ENCODE results near the gene CDH12. TPM values are rescaled to one million over a fixed set of nuclear protein-coding genes. Genes with fewer than 3 reads are reported as not detected.

CDH12 gene
- total and polyA plus RNA-seq, 9 donors, result 0.71 to 4.3 (median 1.1) TPM

DNA sequence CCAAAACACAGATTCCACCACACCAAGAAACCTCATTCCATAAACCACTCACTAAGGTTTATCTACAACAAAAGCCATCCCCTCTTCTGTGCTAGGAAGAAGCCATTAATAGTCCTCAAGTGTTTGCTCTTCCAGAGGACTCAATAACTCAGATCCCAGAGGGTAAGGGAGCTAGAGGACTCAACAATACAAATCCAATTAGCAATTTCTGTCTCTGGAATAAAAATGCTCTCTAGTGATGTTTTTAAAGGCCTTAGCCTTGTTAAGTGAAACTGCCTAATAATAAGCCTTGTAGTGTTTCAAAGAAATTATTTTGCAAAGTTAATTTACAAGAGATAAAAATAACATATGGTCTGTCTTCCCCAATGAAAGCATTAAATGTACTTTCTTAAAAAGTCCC, 942.4 kb downstream of the CDH12 start:
- no peak overlapping the region for H3K4me3 ChIP-seq (ENCODE audit: low read length)
- no peaks in the 10 kb centered on the region for H3K9me3 ChIP-seq (replicated peaks; ENCODE audit: control insufficient read depth, low read depth, low read length)
- no peak for DNase-seq
- H3K36me3 ChIP-seq (ENCODE audit: control insufficient read depth, insufficient read depth, low read length), result no peaks in the 10 kb centered on the region
- H3K27ac ChIP-seq (ENCODE audit: low read length), result no peak overlapping the region
- no peaks in the 10 kb centered on the region for H3K4me1 ChIP-seq (ENCODE audit: control insufficient read depth, insufficient read depth, low read length)
- no peaks in the 10 kb centered on the region for H3K27me3 ChIP-seq (ENCODE audit: control insufficient read depth, insufficient read depth, low read length)

DNA sequence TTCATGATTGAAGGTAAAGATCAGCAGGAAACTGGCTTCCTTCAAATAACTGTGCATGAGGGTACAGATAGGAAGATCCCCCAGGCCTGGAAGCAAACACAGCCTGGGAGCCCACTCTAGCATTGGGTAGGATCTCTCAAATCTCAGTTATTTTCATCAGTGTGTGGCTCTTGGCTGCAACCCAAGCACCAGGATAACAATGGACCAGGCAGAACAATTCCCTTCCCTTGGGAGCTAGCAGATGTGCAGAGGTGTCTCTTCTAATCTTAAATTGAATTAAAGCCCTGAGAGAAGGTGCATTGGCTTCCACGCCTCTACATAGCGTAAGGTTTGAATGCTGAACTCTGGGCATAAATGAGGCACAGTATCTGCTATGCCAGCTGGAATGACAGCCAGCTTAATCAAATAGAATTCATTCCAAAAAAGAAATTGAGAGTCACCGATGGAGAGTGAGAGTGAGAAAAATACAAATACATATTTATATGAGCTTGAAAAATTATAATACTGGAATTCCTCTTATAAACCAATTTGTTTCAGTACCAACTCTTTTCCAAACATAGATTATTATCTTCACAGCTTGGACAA, 957.3 kb downstream of the CDH12 start:
- WGBS (ENCODE audit: insufficient coverage), result no CpG with 5 or more reads among the region's 3 CpGs
- H3K36me3 ChIP-seq (ENCODE audit: control insufficient read depth, insufficient read depth, low read length), result no peaks in the 10 kb centered on the region
- no peak for DNase-seq
- H3K4me1 ChIP-seq (ENCODE audit: control insufficient read depth, insufficient read depth, low read length), result no peaks in the 10 kb centered on the region
- H3K27ac ChIP-seq (ENCODE audit: low read length), result no peak overlapping the region
- no peaks in the 10 kb centered on the region for H3K9me3 ChIP-seq (replicated peaks; ENCODE audit: control insufficient read depth, low read depth, low read length)
- H3K4me3 ChIP-seq (ENCODE audit: low read length), result no peak overlapping the region
- no peaks in the 10 kb centered on the region for H3K27me3 ChIP-seq (ENCODE audit: control insufficient read depth, insufficient read depth, low read length)

DNA sequence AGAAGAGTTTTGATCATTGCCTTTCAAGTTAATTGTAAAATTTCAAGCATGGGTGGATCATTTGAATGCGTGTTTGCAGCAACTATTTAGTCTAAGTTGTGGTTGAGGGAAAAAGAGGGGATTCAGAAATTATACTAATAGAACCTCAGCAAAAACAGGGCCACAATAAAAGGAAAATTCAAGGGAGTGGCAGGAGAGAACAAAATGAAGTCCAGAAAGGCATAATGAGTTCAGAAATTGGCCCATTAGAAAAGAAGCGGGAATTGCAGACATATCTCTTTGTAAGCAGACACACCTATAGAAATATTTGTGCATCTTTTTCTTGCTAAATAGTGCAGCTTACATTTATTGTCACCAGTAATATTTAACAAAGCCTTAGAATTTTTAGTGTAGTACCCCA, 960.0 kb downstream of the CDH12 start:
- Histone ChIP-seq H3K4me3 (ENCODE audit: low read length) (no peak overlapping the region), H3K27ac (ENCODE audit: low read length) (no peak overlapping the region), H3K36me3 (ENCODE audit: control insufficient read depth, insufficient read depth, low read length) (no peaks in the 10 kb centered on the region), H3K4me1 (ENCODE audit: control insufficient read depth, insufficient read depth, low read length) (no peaks in the 10 kb centered on the region), H3K9me3 (replicated peaks; ENCODE audit: control insufficient read depth, low read depth, low read length) (no peaks in the 10 kb centered on the region), H3K27me3 (ENCODE audit: control insufficient read depth, insufficient read depth, low read length) (no peaks in the 10 kb centered on the region)
- WGBS (ENCODE audit: insufficient coverage), result no CpG with 5 or more reads among the region's 2 CpGs
- no peak for DNase-seq

DNA sequence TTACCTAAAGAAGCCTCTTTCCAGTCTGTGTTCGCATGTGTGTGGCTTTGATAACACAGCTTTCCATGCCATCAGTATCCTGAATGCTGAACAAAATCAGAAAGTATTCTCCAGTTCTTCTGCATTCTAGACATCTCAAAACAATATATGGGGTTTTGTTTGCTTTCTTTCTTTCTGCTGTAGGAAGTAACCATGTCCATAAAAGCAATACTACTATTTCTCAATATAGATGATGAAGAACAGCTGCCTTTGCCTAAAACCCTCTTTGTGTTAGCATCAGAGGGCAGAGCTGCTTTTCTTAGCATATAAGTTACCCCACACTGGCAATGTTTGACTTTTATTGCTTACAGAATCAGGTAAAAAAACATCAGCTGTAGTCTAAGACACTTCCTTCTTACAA, 963.6 kb downstream of the CDH12 start:
- H3K36me3 ChIP-seq (ENCODE audit: control insufficient read depth, insufficient read depth, low read length), result no peaks in the 10 kb centered on the region
- no peaks in the 10 kb centered on the region for H3K4me1 ChIP-seq (ENCODE audit: control insufficient read depth, insufficient read depth, low read length)
- no CpG with 5 or more reads among the region's 1 CpG for WGBS (ENCODE audit: insufficient coverage)
- H3K9me3 ChIP-seq (replicated peaks; ENCODE audit: control insufficient read depth, low read depth, low read length), result no peaks in the 10 kb centered on the region
- H3K27me3 ChIP-seq (ENCODE audit: control insufficient read depth, insufficient read depth, low read length), result no peaks in the 10 kb centered on the region
- no peak overlapping the region for H3K4me3 ChIP-seq (ENCODE audit: low read length)
- H3K27ac ChIP-seq (ENCODE audit: low read length), result no peak overlapping the region
- no peak for DNase-seq

DNA sequence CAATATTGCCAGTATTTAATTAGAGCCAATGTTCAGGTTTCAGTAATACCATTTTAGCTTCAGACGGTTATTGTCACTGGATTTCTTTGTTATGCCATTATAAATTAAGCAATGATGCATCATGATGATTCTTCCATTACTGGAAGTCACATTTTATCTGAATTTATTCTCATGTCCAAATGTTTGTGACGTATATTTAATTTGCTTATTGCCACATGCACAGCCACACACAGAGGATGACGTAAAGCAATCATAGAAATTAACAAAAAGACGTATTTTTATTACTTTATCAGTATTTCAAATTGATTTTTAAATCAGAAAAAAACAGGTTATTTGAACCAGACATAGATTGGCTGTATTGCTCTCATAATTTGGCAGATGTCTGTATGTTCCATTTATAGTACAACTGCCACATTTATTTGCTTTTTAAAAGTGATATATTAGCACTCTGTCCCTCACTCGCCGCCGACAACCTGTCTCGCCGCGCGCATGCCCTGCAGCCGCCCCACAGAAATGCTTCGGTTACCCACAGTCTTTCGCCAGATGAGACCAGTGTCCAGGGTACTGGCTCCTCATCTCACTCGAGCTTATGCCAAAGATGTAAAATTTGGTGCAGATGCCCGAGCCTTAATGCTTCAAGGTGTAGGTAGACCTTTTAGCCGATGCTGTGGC, 970.9 kb downstream of the CDH12 start:
- Histone ChIP-seq H3K4me3 (ENCODE audit: low read length) (no peak overlapping the region), H3K4me1 (ENCODE audit: control insufficient read depth, insufficient read depth, low read length) (no peaks in the 10 kb centered on the region), H3K27me3 (ENCODE audit: control insufficient read depth, insufficient read depth, low read length) (no peaks in the 10 kb centered on the region), H3K9me3 (replicated peaks; ENCODE audit: control insufficient read depth, low read depth, low read length) (no peaks in the 10 kb centered on the region), H3K27ac (ENCODE audit: low read length) (no peak overlapping the region), H3K36me3 (ENCODE audit: control insufficient read depth, insufficient read depth, low read length) (no peaks in the 10 kb centered on the region)
- WGBS (ENCODE audit: insufficient coverage), result 90% methylated on average over 8 of the region's 17 CpGs
- no peak for DNase-seq

DNA sequence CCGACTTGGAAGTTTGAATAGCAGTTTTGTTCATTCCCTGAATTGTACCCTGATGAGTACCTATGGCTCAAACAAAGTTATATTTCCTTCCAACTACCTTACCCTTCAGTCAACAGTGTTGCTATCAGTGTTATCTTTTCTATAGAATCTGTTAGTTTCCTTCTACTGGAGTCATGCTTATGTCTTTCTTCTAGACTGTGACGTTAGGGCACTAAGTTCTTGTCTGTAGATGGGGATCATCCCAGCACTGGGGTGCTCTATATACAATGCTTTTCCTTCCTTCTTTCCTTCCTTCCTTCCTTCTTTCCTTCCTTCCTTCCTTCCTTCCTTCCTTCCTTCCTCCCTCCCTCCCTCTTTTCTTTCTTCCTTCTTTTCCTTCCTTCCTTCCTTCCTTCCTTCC, 973.0 kb downstream of the CDH12 start:
- H3K27me3 ChIP-seq (ENCODE audit: control insufficient read depth, insufficient read depth, low read length), result no peaks in the 10 kb centered on the region
- H3K36me3 ChIP-seq (ENCODE audit: control insufficient read depth, insufficient read depth, low read length), result no peaks in the 10 kb centered on the region
- no peak overlapping the region for H3K4me3 ChIP-seq (ENCODE audit: low read length)
- no CpG with 5 or more reads among the region's 2 CpGs for WGBS (ENCODE audit: insufficient coverage)
- no peak for DNase-seq
- H3K4me1 ChIP-seq (ENCODE audit: control insufficient read depth, insufficient read depth, low read length), result no peaks in the 10 kb centered on the region
- no peak overlapping the region for H3K27ac ChIP-seq (ENCODE audit: low read length)
- no peaks in the 10 kb centered on the region for H3K9me3 ChIP-seq (replicated peaks; ENCODE audit: control insufficient read depth, low read depth, low read length)

DNA sequence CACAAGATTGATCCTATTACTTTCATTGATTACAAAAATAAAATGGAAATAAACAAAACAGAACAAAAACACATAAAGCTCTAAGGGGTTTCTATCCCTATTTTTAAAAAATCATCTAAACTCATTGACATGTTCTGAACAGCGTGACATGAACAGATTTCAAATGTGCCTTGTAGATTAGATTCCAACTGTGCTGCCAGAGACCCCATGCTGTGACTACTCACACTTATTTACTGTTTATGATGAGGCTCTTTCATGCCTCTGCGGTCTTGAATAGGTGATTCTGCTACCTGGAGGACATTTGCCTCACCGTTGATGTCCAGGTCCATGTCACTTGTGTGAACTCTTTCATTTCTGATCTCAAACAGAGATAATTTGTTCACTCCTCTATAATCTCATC, 990.2 kb downstream of the CDH12 start:
- 41% methylated on average over 2 of the region's 3 CpGs for WGBS (ENCODE audit: insufficient coverage)
- DNase-seq, result no peak
- H3K27me3 ChIP-seq (ENCODE audit: control insufficient read depth, insufficient read depth, low read length), result no peaks in the 10 kb centered on the region
- H3K27ac ChIP-seq (ENCODE audit: low read length), result no peak overlapping the region
- H3K36me3 ChIP-seq (ENCODE audit: control insufficient read depth, insufficient read depth, low read length), result no peaks in the 10 kb centered on the region
- no peak overlapping the region for H3K4me3 ChIP-seq (ENCODE audit: low read length)
- no peaks in the 10 kb centered on the region for H3K9me3 ChIP-seq (replicated peaks; ENCODE audit: control insufficient read depth, low read depth, low read length)
- no peaks in the 10 kb centered on the region for H3K4me1 ChIP-seq (ENCODE audit: control insufficient read depth, insufficient read depth, low read length)

DNA sequence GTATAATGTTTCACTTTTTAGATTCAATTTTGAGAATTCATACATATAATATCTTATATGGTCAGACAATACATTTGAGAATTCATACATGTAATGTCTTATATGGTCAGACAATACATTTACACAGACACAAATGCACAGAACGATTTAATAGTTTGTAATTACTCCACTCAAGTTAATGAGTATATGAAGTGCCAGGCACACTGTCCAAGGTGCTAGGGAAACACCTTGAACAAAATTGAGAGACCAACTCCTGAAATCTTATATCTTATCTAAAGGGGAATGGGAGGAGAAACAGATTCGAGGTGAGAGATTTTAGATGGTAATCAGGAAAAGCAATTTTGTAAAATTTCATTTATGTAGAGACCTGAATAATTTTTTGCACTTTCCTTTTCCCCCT, 994.7 kb downstream of the CDH12 start:
- no CpG with 5 or more reads among the region's 2 CpGs for WGBS (ENCODE audit: insufficient coverage)
- no peaks in the 10 kb centered on the region for H3K27me3 ChIP-seq (ENCODE audit: control insufficient read depth, insufficient read depth, low read length)

DNA sequence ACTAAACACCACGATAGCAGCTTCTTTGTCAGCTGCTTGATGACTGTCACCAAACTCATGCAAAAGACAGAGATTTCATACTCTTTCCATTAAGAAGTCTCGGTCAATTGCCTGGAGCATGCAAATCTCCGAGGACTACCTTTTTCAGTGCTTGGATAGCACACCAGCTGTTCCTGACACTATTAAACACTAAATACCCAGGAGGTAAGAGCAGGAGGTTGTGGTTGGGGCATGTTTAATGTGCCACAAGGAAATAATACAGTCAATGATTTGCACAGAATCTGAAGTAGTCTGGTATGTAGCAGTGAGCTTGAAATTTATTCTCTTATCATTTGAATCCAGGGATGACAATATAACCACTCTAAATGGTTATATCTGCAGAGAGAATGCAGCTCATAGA, 996.2 kb downstream of the CDH12 start:
- Histone ChIP-seq H3K4me1 (ENCODE audit: control insufficient read depth, insufficient read depth, low read length) (no peaks in the 10 kb centered on the region), H3K27ac (ENCODE audit: low read length) (no peak overlapping the region), H3K9me3 (replicated peaks; ENCODE audit: control insufficient read depth, low read depth, low read length) (no peaks in the 10 kb centered on the region), H3K36me3 (ENCODE audit: control insufficient read depth, insufficient read depth, low read length) (no peaks in the 10 kb centered on the region), H3K27me3 (ENCODE audit: control insufficient read depth, insufficient read depth, low read length) (no peaks in the 10 kb centered on the region), H3K4me3 (ENCODE audit: low read length) (no peak overlapping the region)
- no peak for DNase-seq
- 67% methylated on average over 1 of the region's 3 CpGs for WGBS (ENCODE audit: insufficient coverage)

More for the DNA sequence above, 994.7 kb downstream of the CDH12 start:
- Histone ChIP-seq H3K36me3 (ENCODE audit: control insufficient read depth, insufficient read depth, low read length) (no peaks in the 10 kb centered on the region), H3K4me1 (ENCODE audit: control insufficient read depth, insufficient read depth, low read length) (no peaks in the 10 kb centered on the region), H3K9me3 (replicated peaks; ENCODE audit: control insufficient read depth, low read depth, low read length) (no peaks in the 10 kb centered on the region), H3K27ac (ENCODE audit: low read length) (no peak overlapping the region), H3K4me3 (ENCODE audit: low read length) (no peak overlapping the region)
- no peak for DNase-seq

DNA sequence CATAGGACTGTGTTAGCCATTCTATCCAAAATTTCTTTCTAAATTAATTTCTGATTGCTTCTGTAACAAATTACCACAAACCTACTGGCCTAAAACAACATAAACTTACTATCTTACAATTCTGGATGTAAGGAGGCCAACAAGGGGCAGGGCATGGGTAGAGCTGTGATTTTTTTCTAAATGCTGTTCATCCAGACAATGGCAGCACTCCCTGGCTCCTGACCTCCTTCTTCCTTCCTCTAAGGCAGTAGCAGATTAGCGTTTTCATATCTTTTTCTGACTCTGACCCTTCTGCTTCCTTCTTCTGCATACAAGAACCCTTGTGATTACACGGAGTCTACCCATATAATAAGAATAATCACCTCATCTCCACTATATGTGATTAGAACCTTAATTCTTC, 1005.8 kb downstream of the CDH12 start:
- 83% methylated on average over 1 of the region's 2 CpGs for WGBS (ENCODE audit: insufficient coverage)
- Histone ChIP-seq H3K27ac (ENCODE audit: low read length) (no peak overlapping the region), H3K27me3 (ENCODE audit: control insufficient read depth, insufficient read depth, low read length) (no peaks in the 10 kb centered on the region), H3K4me3 (ENCODE audit: low read length) (no peak overlapping the region), H3K4me1 (ENCODE audit: control insufficient read depth, insufficient read depth, low read length) (no peaks in the 10 kb centered on the region), H3K9me3 (replicated peaks; ENCODE audit: control insufficient read depth, low read depth, low read length) (no peaks in the 10 kb centered on the region), H3K36me3 (ENCODE audit: control insufficient read depth, insufficient read depth, low read length) (no peaks in the 10 kb centered on the region)
- DNase-seq, result no peak

DNA sequence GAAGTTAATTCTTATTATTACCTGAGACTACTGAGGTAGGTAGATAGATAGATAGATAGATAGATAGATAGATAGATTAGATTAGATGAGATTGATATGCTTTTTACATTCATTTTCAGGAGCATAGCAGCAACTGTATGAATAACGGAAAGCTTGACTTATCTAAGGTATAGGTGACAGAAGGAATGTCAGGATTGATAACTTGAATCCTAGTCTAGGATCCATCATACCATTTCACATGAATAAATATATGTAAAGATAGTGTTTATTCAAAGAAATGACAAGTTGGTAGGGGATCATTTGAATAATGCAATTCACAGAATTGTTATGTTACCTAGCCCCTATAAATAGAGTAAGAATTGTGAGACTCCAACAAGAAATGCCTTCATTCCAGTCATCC, 1008.2 kb downstream of the CDH12 start:
- H3K9me3 ChIP-seq (replicated peaks; ENCODE audit: control insufficient read depth, low read depth, low read length), result no peaks in the 10 kb centered on the region
- no CpG with 5 or more reads among the region's 1 CpG for WGBS (ENCODE audit: insufficient coverage)
- no peak overlapping the region for H3K27ac ChIP-seq (ENCODE audit: low read length)
- no peak overlapping the region for H3K4me3 ChIP-seq (ENCODE audit: low read length)
- H3K36me3 ChIP-seq (ENCODE audit: control insufficient read depth, insufficient read depth, low read length), result no peaks in the 10 kb centered on the region
- no peaks in the 10 kb centered on the region for H3K27me3 ChIP-seq (ENCODE audit: control insufficient read depth, insufficient read depth, low read length)
- no peak for DNase-seq
- H3K4me1 ChIP-seq (ENCODE audit: control insufficient read depth, insufficient read depth, low read length), result no peaks in the 10 kb centered on the region
